Right lobe of liver (tissue), 4 donors: ENCODE measurements around the gene HOMER2.

ENCODE experiments used
- POLR2A ChIP-seq: fragments of 450-650 bp; IDR thresholded peaks from one replicate; pipeline ENCODE4 v1.6.1; 2017; ENCODE audit warnings: antibody characterized with exemption, mild to moderate bottlenecking
- TF ChIP-seq, protein P1 (sequence below), 4 donors: fragments of 200-600 bp in 3 of 4; fragments of 450-650 bp in 1 of 4; IDR thresholded peaks; one replicate each; pipeline versions ENCODE4 v1.5.1 to v1.8.0; 2016 to 2022; ENCODE audit warnings: antibody characterized with exemption in 4 of 4, mild to moderate bottlenecking in 2 of 4
- donor health status: DM: no; HTN: no; CAD: no.
- donor health status: DM: no; HTN: no; CAD: no.
- donor health status: DM: no; HTN: yes; CAD: no.

DNA sequence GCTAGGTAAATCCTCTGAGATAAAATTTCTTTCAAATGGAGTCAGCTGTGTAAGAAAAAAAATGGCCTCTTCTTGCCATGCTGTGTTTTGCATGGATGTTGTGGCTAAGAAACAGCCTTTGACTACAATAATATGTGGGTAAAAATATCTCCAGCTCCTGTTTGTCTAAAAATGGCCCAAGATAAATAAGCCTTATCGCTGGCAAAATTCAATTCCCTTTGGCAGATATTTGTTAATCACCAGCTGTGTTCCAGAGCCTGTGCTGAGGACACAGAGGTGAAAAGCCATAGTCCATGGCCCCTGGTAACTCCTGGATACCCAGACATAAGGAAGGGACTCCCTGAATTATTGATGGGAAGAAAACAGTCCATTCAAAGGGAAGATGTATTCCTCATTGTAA lies 18.2 kb upstream of the HOMER2 start:
- TF ChIP-seq POLR2A, result no peak
- TF ChIP-seq, protein P1, sequence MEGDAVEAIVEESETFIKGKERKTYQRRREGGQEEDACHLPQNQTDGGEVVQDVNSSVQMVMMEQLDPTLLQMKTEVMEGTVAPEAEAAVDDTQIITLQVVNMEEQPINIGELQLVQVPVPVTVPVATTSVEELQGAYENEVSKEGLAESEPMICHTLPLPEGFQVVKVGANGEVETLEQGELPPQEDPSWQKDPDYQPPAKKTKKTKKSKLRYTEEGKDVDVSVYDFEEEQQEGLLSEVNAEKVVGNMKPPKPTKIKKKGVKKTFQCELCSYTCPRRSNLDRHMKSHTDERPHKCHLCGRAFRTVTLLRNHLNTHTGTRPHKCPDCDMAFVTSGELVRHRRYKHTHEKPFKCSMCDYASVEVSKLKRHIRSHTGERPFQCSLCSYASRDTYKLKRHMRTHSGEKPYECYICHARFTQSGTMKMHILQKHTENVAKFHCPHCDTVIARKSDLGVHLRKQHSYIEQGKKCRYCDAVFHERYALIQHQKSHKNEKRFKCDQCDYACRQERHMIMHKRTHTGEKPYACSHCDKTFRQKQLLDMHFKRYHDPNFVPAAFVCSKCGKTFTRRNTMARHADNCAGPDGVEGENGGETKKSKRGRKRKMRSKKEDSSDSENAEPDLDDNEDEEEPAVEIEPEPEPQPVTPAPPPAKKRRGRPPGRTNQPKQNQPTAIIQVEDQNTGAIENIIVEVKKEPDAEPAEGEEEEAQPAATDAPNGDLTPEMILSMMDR (IDR thresholded peaks at IDR 0.05), result no peak
